ENCODE results near the gene TRMT10C. TPM values are rescaled to one million over a fixed set of nuclear protein-coding genes. Genes with fewer than 3 reads are reported as not detected.
"Not testable (repeated sequence)": the region's sequence is repeated elsewhere in the genome, so short reads cannot be mapped to it uniquely, and the experiment has no call there.

The TRMT10C gene
- total and polyA plus RNA-seq, 2 donors (not counting 1 experiment from before 2014, with no cell fraction given): 13.2 to 25.3 TPM

DNA sequence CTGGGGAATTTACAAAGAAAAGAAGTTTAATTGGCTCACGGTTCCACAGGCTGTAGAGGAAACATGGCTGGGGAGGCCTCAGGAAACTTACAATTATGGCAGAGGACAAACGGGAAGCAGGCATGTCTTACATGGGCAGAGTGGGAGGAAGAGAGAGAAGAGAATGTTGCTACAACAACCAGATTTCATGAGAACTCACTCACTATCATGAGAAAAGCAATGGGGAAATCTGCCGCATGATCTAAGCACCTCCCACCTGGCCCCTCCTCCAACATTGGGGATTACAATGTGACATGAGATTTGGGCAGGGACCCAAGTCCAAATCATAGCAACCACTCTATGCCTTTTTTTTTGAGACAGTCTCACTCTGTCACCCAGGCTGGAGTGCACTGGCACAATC is 41.1 kb downstream of the TRMT10C start:
- TF ChIP-seq EZH2 (IDR thresholded peaks at IDR 0.05; ENCODE audit: borderline replicate concordance, insufficient read depth, low read depth, low read length, poor library complexity, severe bottlenecking): no peak
- TF ChIP-seq, protein P1, sequence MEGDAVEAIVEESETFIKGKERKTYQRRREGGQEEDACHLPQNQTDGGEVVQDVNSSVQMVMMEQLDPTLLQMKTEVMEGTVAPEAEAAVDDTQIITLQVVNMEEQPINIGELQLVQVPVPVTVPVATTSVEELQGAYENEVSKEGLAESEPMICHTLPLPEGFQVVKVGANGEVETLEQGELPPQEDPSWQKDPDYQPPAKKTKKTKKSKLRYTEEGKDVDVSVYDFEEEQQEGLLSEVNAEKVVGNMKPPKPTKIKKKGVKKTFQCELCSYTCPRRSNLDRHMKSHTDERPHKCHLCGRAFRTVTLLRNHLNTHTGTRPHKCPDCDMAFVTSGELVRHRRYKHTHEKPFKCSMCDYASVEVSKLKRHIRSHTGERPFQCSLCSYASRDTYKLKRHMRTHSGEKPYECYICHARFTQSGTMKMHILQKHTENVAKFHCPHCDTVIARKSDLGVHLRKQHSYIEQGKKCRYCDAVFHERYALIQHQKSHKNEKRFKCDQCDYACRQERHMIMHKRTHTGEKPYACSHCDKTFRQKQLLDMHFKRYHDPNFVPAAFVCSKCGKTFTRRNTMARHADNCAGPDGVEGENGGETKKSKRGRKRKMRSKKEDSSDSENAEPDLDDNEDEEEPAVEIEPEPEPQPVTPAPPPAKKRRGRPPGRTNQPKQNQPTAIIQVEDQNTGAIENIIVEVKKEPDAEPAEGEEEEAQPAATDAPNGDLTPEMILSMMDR (IDR thresholded peaks at IDR 0.05): no peak
- POLR2A ChIA-PET: interaction anchor here (0.6 kb wide), 1 partner anchor 8 kb away, joined by 4 read pairs; no protein-coding TSS in a partner anchor

DNA sequence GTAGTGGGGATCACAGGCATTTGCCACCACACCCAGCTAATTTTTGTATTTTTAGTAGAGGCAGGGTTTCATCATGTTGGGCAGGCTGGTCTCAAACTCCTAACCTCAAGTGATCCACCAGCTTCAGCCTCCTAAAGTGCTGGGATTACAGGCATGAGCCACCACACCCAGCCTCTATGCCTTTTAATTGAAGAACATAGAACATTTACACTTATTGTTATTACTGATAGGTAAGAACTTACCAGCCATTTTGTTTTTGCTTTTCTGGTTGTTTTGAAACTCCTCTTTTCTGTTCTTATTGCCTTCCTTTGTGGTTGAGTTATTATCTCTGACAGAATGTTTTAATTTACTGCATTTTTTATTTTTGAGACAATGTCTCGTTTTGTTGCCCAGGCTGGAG is 41.5 kb downstream of the TRMT10C start:
- CTCF ChIA-PET: no interaction called here
- no peak overlapping the region for H3K4me2 ChIP-seq (replicated peaks; ENCODE audit: low read depth, low read length, poor library complexity, severe bottlenecking)
- no peaks in the 10 kb centered on the region for H3K27me3 ChIP-seq (replicated peaks in 1 of 4; ENCODE audit: control extremely low read depth in 1 of 4, control insufficient read depth in 3 of 4, insufficient read depth in 4 of 4, low read length in 3 of 4)
- Mint-ChIP-seq H3K4me1 (no peaks in the 10 kb centered on the region), H3K27ac (no peak overlapping the region), H3K27me3 (no peaks in the 10 kb centered on the region), H3K9me3 (ENCODE audit: insufficient read depth) (no peaks in the 10 kb centered on the region), H3K4me3 (no peak overlapping the region)
- no peak overlapping the region for H3K9ac ChIP-seq (ENCODE audit: low read length)
- TF ChIP-seq, protein P1 (IDR thresholded peaks at IDR 0.05): no peak
- TF ChIP-seq EZH2 (IDR thresholded peaks at IDR 0.05; ENCODE audit: borderline replicate concordance, insufficient read depth, low read depth, low read length, poor library complexity, severe bottlenecking): no peak
- no peak overlapping the region for H3K27ac ChIP-seq (ENCODE audit: low read length in 2 of 2)
- H2AFZ ChIP-seq (ENCODE audit: insufficient read depth, low read depth, low read length, poor library complexity, severe bottlenecking): no peak overlapping the region
- H3K79me2 ChIP-seq (ENCODE audit: control insufficient read depth, insufficient read depth, low read length): no peaks in the 10 kb centered on the region
- no peaks in the 10 kb centered on the region for H3K4me1 ChIP-seq (ENCODE audit: control insufficient read depth in 2 of 2, insufficient read depth in 2 of 2, low read length in 2 of 2)
- no peak overlapping the region for H3K4me3 ChIP-seq (ENCODE audit: control extremely low read depth in 1 of 5, extremely low read depth in 1 of 5, insufficient read depth in 1 of 5, low read depth in 2 of 5, low read length in 4 of 5)
- ATAC-seq (ENCODE audit: low read depth) (no peak), DNase-seq (no peak)
- H3K36me3 ChIP-seq (replicated peaks in 1 of 2; ENCODE audit: control extremely low read depth in 1 of 2, control insufficient read depth in 1 of 2, extremely low read depth in 1 of 2, insufficient read depth in 2 of 2, low read length in 1 of 2): no peaks in the 10 kb centered on the region
- peaks cover 0 to 9% (median 0%) of the 10 kb centered on the region in 3 donors for H3K9me3 ChIP-seq (ENCODE audit: control extremely low read depth in 1 of 3, control insufficient read depth in 2 of 3, insufficient read depth in 1 of 3, low read length in 2 of 3)
- intact Hi-C loops (cut with micrococcal nuclease): no loop called here
- no peaks in the 10 kb centered on the region for H4K20me1 ChIP-seq (ENCODE audit: control insufficient read depth, insufficient read depth, low read length, poor library complexity, severe bottlenecking)
- POLR2A ChIA-PET: interaction anchor here (0.6 kb wide), 1 partner anchor 9 kb away, joined by 4 read pairs; no protein-coding TSS in a partner anchor
- WGBS (ENCODE audit: insufficient coverage): 100% methylated on average over 1 of the region's 1 CpG

More for the DNA sequence above, 41.1 kb downstream of the TRMT10C start:
- no peaks in the 10 kb centered on the region for H3K9me3 Mint-ChIP-seq (ENCODE audit: insufficient read depth)
- no peak for DNase-seq
- Histone ChIP-seq H3K9ac (ENCODE audit: low read length) (no peak overlapping the region), H3K27ac (ENCODE audit: low read length in 2 of 2) (no peak overlapping the region), H3K79me2 (ENCODE audit: control insufficient read depth, insufficient read depth, low read length) (no peaks in the 10 kb centered on the region), H3K9me3 (ENCODE audit: control extremely low read depth in 1 of 3, control insufficient read depth in 2 of 3, insufficient read depth in 1 of 3, low read length in 2 of 3) (peaks cover 0 to 9% (median 0%) of the 10 kb centered on the region in 3 donors), H3K4me1 (ENCODE audit: control insufficient read depth in 2 of 2, insufficient read depth in 2 of 2, low read length in 2 of 2) (no peaks in the 10 kb centered on the region), H3K4me2 (replicated peaks; ENCODE audit: low read depth, low read length, poor library complexity, severe bottlenecking) (no peak overlapping the region), H3K27me3 (replicated peaks in 1 of 4; ENCODE audit: control extremely low read depth in 1 of 4, control insufficient read depth in 3 of 4, insufficient read depth in 4 of 4, low read length in 3 of 4) (no peaks in the 10 kb centered on the region), H3K4me3 (ENCODE audit: control extremely low read depth in 1 of 5, extremely low read depth in 1 of 5, insufficient read depth in 1 of 5, low read depth in 2 of 5, low read length in 4 of 5) (no peak overlapping the region), H4K20me1 (ENCODE audit: control insufficient read depth, insufficient read depth, low read length, poor library complexity, severe bottlenecking) (no peaks in the 10 kb centered on the region), H2AFZ (ENCODE audit: insufficient read depth, low read depth, low read length, poor library complexity, severe bottlenecking) (no peak overlapping the region), H3K36me3 (replicated peaks in 1 of 2; ENCODE audit: control extremely low read depth in 1 of 2, control insufficient read depth in 1 of 2, extremely low read depth in 1 of 2, insufficient read depth in 2 of 2, low read length in 1 of 2) (no peaks in the 10 kb centered on the region)
- H3K4me3 Mint-ChIP-seq: no peak overlapping the region
- no peaks in the 10 kb centered on the region for H3K4me1 Mint-ChIP-seq
- CTCF ChIA-PET: no interaction called here
- H3K27ac Mint-ChIP-seq: no peak overlapping the region
- intact Hi-C loops (cut with micrococcal nuclease): no loop called here
- 100% methylated on average over 2 of the region's 3 CpGs for WGBS (ENCODE audit: insufficient coverage)
- no peak for ATAC-seq (ENCODE audit: low read depth)
- no peaks in the 10 kb centered on the region for H3K27me3 Mint-ChIP-seq

DNA sequence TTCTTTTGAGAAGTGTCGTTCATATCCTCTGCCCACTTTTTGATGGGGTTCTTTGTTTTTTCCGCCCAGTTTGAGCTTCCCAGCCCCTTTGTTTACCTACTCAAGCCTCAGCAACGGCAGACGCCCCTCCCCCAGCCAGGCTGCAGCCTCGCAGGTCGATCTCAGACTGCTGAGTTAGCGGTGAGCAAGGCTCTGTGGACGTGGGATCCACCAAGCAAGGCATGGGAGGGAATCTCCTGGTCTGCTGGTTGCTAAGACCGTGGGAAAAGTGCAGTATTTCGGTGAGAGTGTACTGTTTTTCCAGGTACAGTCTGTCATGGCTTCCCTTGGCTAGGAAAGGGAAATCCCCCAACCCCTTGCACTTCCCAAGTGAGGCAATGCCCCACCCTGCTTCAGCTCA is 43.7 kb downstream of the TRMT10C start:
- WGBS (ENCODE audit: insufficient coverage): 83% methylated on average over 9 of the region's 10 CpGs
- H3K4me1 Mint-ChIP-seq; POLR2A ChIA-PET; ATAC-seq (ENCODE audit: low read depth); H3K4me2 ChIP-seq (replicated peaks; ENCODE audit: low read depth, low read length, poor library complexity, severe bottlenecking); intact Hi-C loops (cut with micrococcal nuclease); H3K9ac ChIP-seq (ENCODE audit: low read length); H3K36me3 ChIP-seq (replicated peaks in 1 of 2; ENCODE audit: control extremely low read depth in 1 of 2, control insufficient read depth in 1 of 2, extremely low read depth in 1 of 2, insufficient read depth in 2 of 2, low read length in 1 of 2); H3K4me3 ChIP-seq (ENCODE audit: control extremely low read depth in 1 of 5, extremely low read depth in 1 of 5, insufficient read depth in 1 of 5, low read depth in 2 of 5, low read length in 4 of 5); H3K27me3 Mint-ChIP-seq; H3K27ac ChIP-seq (ENCODE audit: low read length in 2 of 2); DNase-seq; H3K27me3 ChIP-seq (replicated peaks in 1 of 4; ENCODE audit: control extremely low read depth in 1 of 4, control insufficient read depth in 3 of 4, insufficient read depth in 4 of 4, low read length in 3 of 4); H4K20me1 ChIP-seq (ENCODE audit: control insufficient read depth, insufficient read depth, low read length, poor library complexity, severe bottlenecking); H3K4me1 ChIP-seq (ENCODE audit: control insufficient read depth in 2 of 2, insufficient read depth in 2 of 2, low read length in 2 of 2); H3K27ac Mint-ChIP-seq; H3K9me3 ChIP-seq (ENCODE audit: control extremely low read depth in 1 of 3, control insufficient read depth in 2 of 3, insufficient read depth in 1 of 3, low read length in 2 of 3); CTCF ChIA-PET; H3K9me3 Mint-ChIP-seq (ENCODE audit: insufficient read depth); H2AFZ ChIP-seq (ENCODE audit: insufficient read depth, low read depth, low read length, poor library complexity, severe bottlenecking); H3K4me3 Mint-ChIP-seq; H3K79me2 ChIP-seq (ENCODE audit: control insufficient read depth, insufficient read depth, low read length): not testable (repeated sequence)

All from B cell (primary cell).